Esophagus (tissue), 2 donors: ENCODE results near the gene THADA. TPM values are rescaled to one million over a fixed set of nuclear protein-coding genes. Genes with fewer than 3 reads are reported as not detected.

ENCODE experiments used
- H3K27ac ChIP-seq, 2 donors: one replicate each; pipeline ENCODE4 v1.5.1; 2013; ENCODE audit warnings: low read depth in 2 of 2, mild to moderate bottlenecking in 2 of 2, inconsistent platforms in 1 of 2, low read length in 1 of 2, moderate library complexity in 1 of 2
- H3K27me3 ChIP-seq, 2 donors: one replicate each; pipeline ENCODE4 v1.6.1; 2013; ENCODE audit warnings: low read length in 2 of 2, control low read depth in 1 of 2, mild to moderate bottlenecking in 1 of 2; ENCODE audit not compliant: insufficient read depth in 2 of 2, control insufficient read depth in 1 of 2
- H3K36me3 ChIP-seq, 2 donors: one replicate each; pipeline ENCODE4 v1.6.1; 2013; ENCODE audit warnings: low read length in 1 of 2; ENCODE audit not compliant: control insufficient read depth in 2 of 2, insufficient read depth in 2 of 2
- H3K4me1 ChIP-seq, 2 donors: one replicate each; pipeline ENCODE4 v1.6.1; 2013; ENCODE audit warnings: low read length in 1 of 2; ENCODE audit not compliant: control insufficient read depth in 2 of 2, insufficient read depth in 2 of 2
- H3K4me3 ChIP-seq, 2 donors: one replicate each; pipeline ENCODE4 v1.5.1; 2013; ENCODE audit warnings: low read length in 2 of 2, mild to moderate bottlenecking in 2 of 2, low read depth in 1 of 2, moderate library complexity in 1 of 2
- H3K9me3 ChIP-seq, 2 donors: one replicate each; pipeline ENCODE4 v1.6.1; 2013; ENCODE audit warnings: mild to moderate bottlenecking in 2 of 2, low read depth in 1 of 2, low read length in 1 of 2, moderate library complexity in 1 of 2; ENCODE audit not compliant: control insufficient read depth in 2 of 2, insufficient read depth in 1 of 2
- WGBS, 2 donors: extraction: QIAGEN DNeasy Blood & Tissue Kit; methylation state at CpG; one replicate each; pipeline ENCODE4 v1.1.7; 2013; 5-methylcytosine and 5-hydroxymethylcytosine counted together
- polyA plus RNA-seq, 2 donors: library from polyadenylated mRNA; stranded (reverse); fragments of 200-250 nt; gene quantifications; one replicate each; pipeline ENCODE4 v1.2.3, GENCODE V29; 2013
- donor health status: healthy with polysubstance abuse.
- donor health status: Bipolar disorder and iron deficiency.

THADA gene
- polyA plus RNA-seq, 2 donors, result 8.3 to 13.2 TPM

GRCh38 chr2:43475922-43476321, 119.9 kb downstream of the THADA start:
- no peaks in the 10 kb centered on the region for H3K9me3 ChIP-seq
- H3K27ac ChIP-seq, result no peak overlapping the region
- no peaks in the 10 kb centered on the region for H3K4me1 ChIP-seq
- 92 to 98% methylated on average over 2 of the region's 2 CpGs for WGBS, 2 donors
- no peak overlapping the region for H3K4me3 ChIP-seq
- no peaks in the 10 kb centered on the region for H3K27me3 ChIP-seq
- peaks cover 0 to 3% of the 10 kb centered on the region in 2 donors for H3K36me3 ChIP-seq

GRCh38 chr2:43475137-43475846, 120.5 kb downstream of the THADA start:
- Histone ChIP-seq H3K9me3 (no peaks in the 10 kb centered on the region), H3K27ac (no peak overlapping the region), H3K4me3 (no peak overlapping the region), H3K36me3 (peaks cover 0 to 3% of the 10 kb centered on the region in 2 donors), H3K27me3 (no peaks in the 10 kb centered on the region), H3K4me1 (no peaks in the 10 kb centered on the region)
- WGBS, 2 donors, result 95% methylated on average over 10 of the region's 10 CpGs

GRCh38 chr2:43474273-43474672, 121.6 kb downstream of the THADA start:
- Histone ChIP-seq H3K9me3 (no peaks in the 10 kb centered on the region), H3K4me3 (no peak overlapping the region)
- WGBS, 2 donors, result 79 to 87% methylated on average over 5 of the region's 5 CpGs

GRCh38 chr2:43473767-43474166, 122.1 kb downstream of the THADA start:
- no peaks in the 10 kb centered on the region for H3K36me3 ChIP-seq
- no peaks in the 10 kb centered on the region for H3K4me1 ChIP-seq
- WGBS, 2 donors, result 89 to 97% methylated on average over 8 of the region's 8 CpGs
- no peak overlapping the region for H3K27ac ChIP-seq
- no peaks in the 10 kb centered on the region for H3K27me3 ChIP-seq
- no peak overlapping the region for H3K4me3 ChIP-seq
- no peaks in the 10 kb centered on the region for H3K9me3 ChIP-seq

More at GRCh38 chr2:43474273-43474672, 121.6 kb downstream of the THADA start:
- Histone ChIP-seq H3K4me1 (no peaks in the 10 kb centered on the region), H3K27ac (no peak overlapping the region), H3K27me3 (no peaks in the 10 kb centered on the region), H3K36me3 (no peaks in the 10 kb centered on the region)

- H3K36me3 ChIP-seq, result no peaks in the 10 kb centered on the region
- no peaks in the 10 kb centered on the region for H3K27me3 ChIP-seq
- H3K4me3 ChIP-seq, result no peak overlapping the region
- H3K4me1 ChIP-seq, result no peaks in the 10 kb centered on the region
- WGBS, 2 donors, result 85 to 87% methylated on average over 3 of the region's 3 CpGs
- no peaks in the 10 kb centered on the region for H3K9me3 ChIP-seq
- no peak overlapping the region for H3K27ac ChIP-seq
Observed at GRCh38 chr2:43472527-43473194, 123.2 kb downstream of the THADA start.

DNA sequence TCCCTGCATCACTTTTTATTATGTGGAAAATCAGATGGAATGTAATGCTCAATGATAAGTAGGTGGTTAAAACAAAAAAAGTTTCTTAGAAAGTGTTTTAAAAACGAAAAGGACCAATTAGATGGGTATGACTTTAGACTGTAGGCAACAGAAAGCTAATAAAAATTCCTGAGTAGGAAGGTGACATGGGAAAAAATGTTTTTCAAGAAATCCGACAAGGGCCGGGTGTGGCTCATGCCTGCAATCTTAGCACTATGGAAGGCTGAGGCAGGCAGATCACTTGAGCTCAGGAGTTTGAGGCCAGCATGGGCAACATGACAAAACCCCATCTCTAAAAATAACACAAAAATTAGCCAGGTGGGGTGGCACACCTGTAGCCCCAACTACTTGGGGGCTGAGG, 126.1 kb downstream of the THADA start:
- Histone ChIP-seq H3K27ac (no peak overlapping the region), H3K27me3 (no peaks in the 10 kb centered on the region), H3K4me3 (no peak overlapping the region), H3K36me3 (no peaks in the 10 kb centered on the region), H3K4me1 (no peaks in the 10 kb centered on the region), H3K9me3 (no peaks in the 10 kb centered on the region)
- WGBS, 2 donors, result 71% methylated on average over 3 of the region's 3 CpGs

DNA sequence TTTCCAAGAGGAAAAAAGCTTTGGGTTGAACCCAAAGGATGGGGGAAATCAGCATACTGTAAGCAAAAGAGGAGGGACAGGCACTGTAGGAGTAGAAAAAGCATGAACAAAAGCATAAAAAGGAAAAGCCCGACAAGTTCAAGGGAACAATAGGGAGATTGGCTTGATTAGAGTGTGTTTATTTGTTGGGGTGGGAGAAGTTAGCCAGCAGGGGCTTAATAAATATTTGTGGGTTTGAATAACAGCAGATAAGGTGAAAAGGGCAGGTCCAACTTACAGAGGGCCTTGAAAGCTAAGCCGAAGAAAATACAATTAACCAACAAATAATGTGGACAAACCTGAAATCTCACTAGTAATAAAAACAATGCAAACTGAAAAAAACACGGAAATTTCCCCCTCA, 126.7 kb downstream of the THADA start:
- WGBS, 2 donors, result 49 to 55% methylated on average over 3 of the region's 3 CpGs
- Histone ChIP-seq H3K4me3 (no peak overlapping the region), H3K4me1 (no peaks in the 10 kb centered on the region), H3K36me3 (no peaks in the 10 kb centered on the region), H3K27ac (no peak overlapping the region), H3K27me3 (no peaks in the 10 kb centered on the region), H3K9me3 (no peaks in the 10 kb centered on the region)

- H3K27ac ChIP-seq, result peak overlapping the region in 1 of 2 donors; percentile 58
- H3K27me3 ChIP-seq, result no peaks in the 10 kb centered on the region
- no peak overlapping the region for H3K4me3 ChIP-seq
- H3K9me3 ChIP-seq, result no peaks in the 10 kb centered on the region
- WGBS, 2 donors, result 39 to 60% methylated on average over 3 of the region's 3 CpGs
- no peaks in the 10 kb centered on the region for H3K36me3 ChIP-seq
- H3K4me1 ChIP-seq, result no peaks in the 10 kb centered on the region
Observed at GRCh38 chr2:43467891-43468290, 127.9 kb downstream of the THADA start.

DNA sequence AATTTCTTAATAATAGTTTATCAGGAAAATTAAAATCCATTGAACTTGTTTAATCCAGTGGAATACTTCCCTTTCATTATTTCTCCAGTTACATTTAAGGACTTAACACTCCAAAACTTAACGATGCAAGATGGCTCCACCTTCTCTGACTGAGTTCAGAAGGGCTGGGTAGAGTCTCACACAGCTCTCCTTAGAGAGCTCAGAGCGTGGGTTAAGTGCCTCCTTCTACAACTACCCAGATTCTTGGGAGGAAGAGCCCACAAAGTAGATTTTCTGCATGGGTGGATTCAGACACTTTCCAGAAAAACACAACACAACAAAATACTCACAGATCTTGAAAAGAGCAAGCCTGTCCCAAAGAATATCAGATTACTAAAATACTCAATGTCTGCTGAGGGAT, 130.6 kb downstream of the THADA start:
- WGBS, 2 donors, result 68 to 74% methylated on average over 2 of the region's 2 CpGs
- peak overlapping the region in 1 of 2 donors; percentile 37 for H3K27ac ChIP-seq
- no peak overlapping the region for H3K4me3 ChIP-seq
- H3K36me3 ChIP-seq, result no peaks in the 10 kb centered on the region
- peaks cover 0 to 3% of the 10 kb centered on the region in 2 donors for H3K4me1 ChIP-seq
- no peaks in the 10 kb centered on the region for H3K9me3 ChIP-seq
- no peaks in the 10 kb centered on the region for H3K27me3 ChIP-seq

DNA sequence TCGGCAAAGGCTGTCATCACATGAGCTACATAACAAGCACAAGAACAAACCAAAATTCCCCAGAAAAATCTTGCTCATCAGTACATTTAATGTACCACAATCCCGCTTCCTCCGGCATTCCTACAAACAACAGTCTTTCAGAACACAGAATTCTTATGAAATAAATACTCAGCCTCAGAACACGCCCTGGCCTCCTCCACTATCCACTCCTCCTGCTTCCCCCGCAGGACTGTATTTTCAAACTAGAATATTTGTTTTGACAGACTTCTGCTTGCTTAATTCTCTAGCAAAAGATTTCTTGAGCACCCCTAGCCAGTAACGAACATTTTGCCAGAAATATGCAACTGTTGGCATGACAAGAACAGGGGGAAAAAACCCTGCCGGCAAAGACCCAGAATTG, 131.2 kb downstream of the THADA start:
- Histone ChIP-seq H3K36me3 (no peaks in the 10 kb centered on the region), H3K9me3 (no peaks in the 10 kb centered on the region), H3K4me1 (peaks cover 0 to 3% of the 10 kb centered on the region in 2 donors), H3K27me3 (no peaks in the 10 kb centered on the region), H3K4me3 (no peak overlapping the region), H3K27ac (peak overlapping the region; percentile 44 to 56)
- WGBS, 2 donors, result 36 to 58% methylated on average over 7 of the region's 7 CpGs
